Neural cell (in vitro differentiated cells): ENCODE measurements around the gene GPR17. TPM values are rescaled to one million over a fixed set of nuclear protein-coding genes. Genes with fewer than 3 reads are reported as not detected.

Source experiments
- H2AFZ ChIP-seq: fragments of 200-600, 300-800 bp; sonication (generic), shearing (Covaris generic); 2 replicates; pipeline ENCODE4 v1.6.0; 2014; ENCODE audit warnings: low read depth, mild to moderate bottlenecking, antibody characterized with exemption, low read length, moderate library complexity
- H3F3A ChIP-seq: fragments of 200-600 bp; shearing (Covaris generic); 2 replicates; pipeline ENCODE4 v1.6.1; 2016; ENCODE audit warnings: mild to moderate bottlenecking, moderate library complexity, mixed read lengths, antibody characterized with exemption, low read length; ENCODE audit not compliant: insufficient read depth, poor library complexity, severe bottlenecking
- H3K27ac ChIP-seq: fragments of 200-600, 300-800 bp; sonication (generic), shearing (Covaris generic); 2 replicates; pipeline ENCODE4 v1.5.1; 2014; ENCODE audit warnings: mild to moderate bottlenecking, low read length, moderate library complexity
- H3K27me3 ChIP-seq: fragments of 300-800, 200-600 bp; sonication (generic), shearing (Covaris generic); 2 replicates; pipeline ENCODE4 v1.6.0; 2014; ENCODE audit warnings: mild to moderate bottlenecking, low read depth, low read length, moderate library complexity; ENCODE audit not compliant: insufficient read depth
- H3K36me3 ChIP-seq: fragments of 300-800, 200-600 bp; sonication (generic), shearing (Covaris generic); 2 replicates; pipeline ENCODE4 v1.5.1; 2014; ENCODE audit warnings: mild to moderate bottlenecking, antibody characterized with exemption, low read length, moderate library complexity; ENCODE audit not compliant: insufficient read depth
- H3K4me2 ChIP-seq: fragments of 300-800, 200-600 bp; sonication (generic), shearing (Covaris generic); 2 replicates; pipeline ENCODE4 v1.6.0; 2014; ENCODE audit warnings: mild to moderate bottlenecking, low read length
- H3K4me3 ChIP-seq: fragments of 300-800, 200-600 bp; sonication (generic), shearing (Covaris generic); 2 replicates; pipeline ENCODE4 v1.5.1; 2014; ENCODE audit warnings: mild to moderate bottlenecking, low read length, moderate library complexity
- H3K79me2 ChIP-seq: fragments of 200-600 bp; shearing (Covaris generic); replicated peaks from 2 replicates; pipeline ENCODE4 v1.6.0; 2014; ENCODE audit warnings: mild to moderate bottlenecking, low read length, moderate library complexity; ENCODE audit not compliant: insufficient read depth
- H3K9ac ChIP-seq: fragments of 300-800, 200-600 bp; sonication (generic), shearing (Covaris generic); 2 replicates; pipeline ENCODE4 v1.6.1; 2016; ENCODE audit warnings: mild to moderate bottlenecking, low read length, mixed read lengths
- H3K9me2 ChIP-seq: fragments of 200-600 bp; shearing (Covaris generic); 2 replicates; pipeline ENCODE4 v1.6.1; 2016; ENCODE audit warnings: mild to moderate bottlenecking, low read length, mixed read lengths; ENCODE audit not compliant: insufficient read depth
- H3K9me3 ChIP-seq: fragments of 200-600, 300-800 bp; sonication (generic), shearing (Covaris generic); 2 replicates; pipeline ENCODE4 v1.6.1; 2016; ENCODE audit warnings: mild to moderate bottlenecking, mixed run types, low read length, moderate library complexity, mixed read lengths
- H4K20me1 ChIP-seq: fragments of 200-600 bp; shearing (Covaris generic); 2 replicates; pipeline ENCODE4 v1.6.1; 2016; ENCODE audit warnings: mild to moderate bottlenecking, mixed run types; ENCODE audit not compliant: insufficient read depth
- EP300 ChIP-seq: fragments of 450-650 bp; conservative IDR thresholded peaks from 2 replicates; pipeline ENCODE4 v1.6.1; 2014; ENCODE audit warnings: antibody characterized with exemption, mild to moderate bottlenecking, moderate library complexity; ENCODE audit not compliant: poor library complexity, severe bottlenecking
- EZH2 ChIP-seq: fragments of 200-600, 300-800 bp; shearing (Covaris generic), sonication (generic); IDR thresholded peaks from 2 replicates; pipeline ENCODE4 v1.6.1; 2014; ENCODE audit warnings: antibody characterized with exemption, low read length, borderline replicate concordance, mild to moderate bottlenecking; ENCODE audit not compliant: insufficient read depth, poor library complexity, severe bottlenecking
- MXI1 ChIP-seq: fragments of 450-650 bp; conservative IDR thresholded peaks from 2 replicates; pipeline ENCODE4 v1.6.1; 2014; ENCODE audit warnings: antibody characterized with exemption, mild to moderate bottlenecking; ENCODE audit not compliant: poor library complexity, severe bottlenecking
- POLR2AphosphoS5 ChIP-seq: IDR thresholded peaks from 2 replicates; pipeline ENCODE4 v1.6.1; 2012
- RAD21 ChIP-seq: fragments of 450-650 bp; conservative IDR thresholded peaks from 2 replicates; pipeline ENCODE4 v1.6.1; 2014; ENCODE audit warnings: antibody characterized with exemption, mild to moderate bottlenecking, moderate library complexity
- SMC3 ChIP-seq: fragments of 450-650 bp; conservative IDR thresholded peaks from 2 replicates; pipeline ENCODE4 v1.6.1; 2014; ENCODE audit warnings: antibody characterized with exemption, mild to moderate bottlenecking, moderate library complexity; ENCODE audit not compliant: poor library complexity
- TAF1 ChIP-seq: IDR thresholded peaks from 2 replicates; pipeline ENCODE4 v1.6.1; 2012; ENCODE audit warnings: low read depth
- polyA plus RNA-seq: library from polyadenylated mRNA; depleted of rRNA; stranded (reverse); fragments of >200 nt; gene quantifications from 2 replicates; pipeline ENCODE4 v1.2.3, GENCODE V29; 2014
- TF ChIP-seq, protein P1 (sequence below): IDR thresholded peaks from 2 replicates; pipeline ENCODE4 v1.6.1; 2012; ENCODE audit warnings: borderline replicate concordance
- TF ChIP-seq, protein P2 (sequence below): fragments of 450-650 bp; IDR thresholded peaks from 2 replicates; pipeline ENCODE4 v1.5.1; 2014; ENCODE audit warnings: antibody characterized with exemption, mild to moderate bottlenecking, moderate library complexity; ENCODE audit not compliant: poor library complexity, severe bottlenecking

Gene GPR17
- polyA plus RNA-seq, 1 donor from 2014 or later, result not detected

DNA sequence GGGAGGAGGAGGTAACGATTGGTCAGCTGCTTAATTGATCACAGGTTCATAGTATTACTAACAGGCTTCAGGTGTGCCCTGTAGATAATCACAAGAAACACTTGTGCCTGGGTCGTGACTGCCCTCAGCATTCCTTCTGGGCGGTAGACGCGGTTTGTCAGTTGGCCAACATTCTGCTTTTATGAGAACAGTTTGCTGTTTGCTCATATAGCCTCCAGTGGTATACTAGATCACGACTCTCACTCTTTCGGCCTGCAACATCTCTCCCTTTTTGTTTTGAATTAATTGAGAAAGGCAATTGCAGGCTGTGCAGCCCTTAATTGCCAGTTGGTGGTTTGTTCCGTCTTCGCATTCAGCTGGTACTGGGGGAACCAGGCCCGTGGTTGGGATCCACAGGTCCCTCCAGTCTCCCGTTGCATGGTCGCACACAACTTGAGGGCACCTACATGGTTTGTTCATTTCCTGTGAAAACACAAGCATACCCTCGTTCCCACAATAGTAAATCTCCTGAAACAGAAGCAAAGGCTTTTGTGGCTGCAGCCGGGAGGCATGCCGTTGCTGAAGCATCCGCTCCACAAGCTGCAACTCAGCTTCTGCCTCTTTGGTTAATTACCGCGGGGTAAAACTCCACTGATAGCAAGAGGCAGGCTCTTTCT is 30.3 kb upstream of the GPR17 start:
- Histone ChIP-seq H3K4me3 (no peak overlapping the region), H3K9me3 (no peaks in the 10 kb centered on the region), H3K79me2 (no peaks in the 10 kb centered on the region), H3K27ac (no peak overlapping the region), H3K27me3 (no peaks in the 10 kb centered on the region), H3K4me2 (no peak overlapping the region), H3F3A (no peaks in the 10 kb centered on the region), H3K9ac (no peak overlapping the region), H4K20me1 (no peaks in the 10 kb centered on the region), H3K9me2 (no peaks in the 10 kb centered on the region), H3K36me3 (no peaks in the 10 kb centered on the region), H2AFZ (no peak overlapping the region)
- TF ChIP-seq, protein P1, sequence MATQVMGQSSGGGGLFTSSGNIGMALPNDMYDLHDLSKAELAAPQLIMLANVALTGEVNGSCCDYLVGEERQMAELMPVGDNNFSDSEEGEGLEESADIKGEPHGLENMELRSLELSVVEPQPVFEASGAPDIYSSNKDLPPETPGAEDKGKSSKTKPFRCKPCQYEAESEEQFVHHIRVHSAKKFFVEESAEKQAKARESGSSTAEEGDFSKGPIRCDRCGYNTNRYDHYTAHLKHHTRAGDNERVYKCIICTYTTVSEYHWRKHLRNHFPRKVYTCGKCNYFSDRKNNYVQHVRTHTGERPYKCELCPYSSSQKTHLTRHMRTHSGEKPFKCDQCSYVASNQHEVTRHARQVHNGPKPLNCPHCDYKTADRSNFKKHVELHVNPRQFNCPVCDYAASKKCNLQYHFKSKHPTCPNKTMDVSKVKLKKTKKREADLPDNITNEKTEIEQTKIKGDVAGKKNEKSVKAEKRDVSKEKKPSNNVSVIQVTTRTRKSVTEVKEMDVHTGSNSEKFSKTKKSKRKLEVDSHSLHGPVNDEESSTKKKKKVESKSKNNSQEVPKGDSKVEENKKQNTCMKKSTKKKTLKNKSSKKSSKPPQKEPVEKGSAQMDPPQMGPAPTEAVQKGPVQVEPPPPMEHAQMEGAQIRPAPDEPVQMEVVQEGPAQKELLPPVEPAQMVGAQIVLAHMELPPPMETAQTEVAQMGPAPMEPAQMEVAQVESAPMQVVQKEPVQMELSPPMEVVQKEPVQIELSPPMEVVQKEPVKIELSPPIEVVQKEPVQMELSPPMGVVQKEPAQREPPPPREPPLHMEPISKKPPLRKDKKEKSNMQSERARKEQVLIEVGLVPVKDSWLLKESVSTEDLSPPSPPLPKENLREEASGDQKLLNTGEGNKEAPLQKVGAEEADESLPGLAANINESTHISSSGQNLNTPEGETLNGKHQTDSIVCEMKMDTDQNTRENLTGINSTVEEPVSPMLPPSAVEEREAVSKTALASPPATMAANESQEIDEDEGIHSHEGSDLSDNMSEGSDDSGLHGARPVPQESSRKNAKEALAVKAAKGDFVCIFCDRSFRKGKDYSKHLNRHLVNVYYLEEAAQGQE, result no peak

DNA sequence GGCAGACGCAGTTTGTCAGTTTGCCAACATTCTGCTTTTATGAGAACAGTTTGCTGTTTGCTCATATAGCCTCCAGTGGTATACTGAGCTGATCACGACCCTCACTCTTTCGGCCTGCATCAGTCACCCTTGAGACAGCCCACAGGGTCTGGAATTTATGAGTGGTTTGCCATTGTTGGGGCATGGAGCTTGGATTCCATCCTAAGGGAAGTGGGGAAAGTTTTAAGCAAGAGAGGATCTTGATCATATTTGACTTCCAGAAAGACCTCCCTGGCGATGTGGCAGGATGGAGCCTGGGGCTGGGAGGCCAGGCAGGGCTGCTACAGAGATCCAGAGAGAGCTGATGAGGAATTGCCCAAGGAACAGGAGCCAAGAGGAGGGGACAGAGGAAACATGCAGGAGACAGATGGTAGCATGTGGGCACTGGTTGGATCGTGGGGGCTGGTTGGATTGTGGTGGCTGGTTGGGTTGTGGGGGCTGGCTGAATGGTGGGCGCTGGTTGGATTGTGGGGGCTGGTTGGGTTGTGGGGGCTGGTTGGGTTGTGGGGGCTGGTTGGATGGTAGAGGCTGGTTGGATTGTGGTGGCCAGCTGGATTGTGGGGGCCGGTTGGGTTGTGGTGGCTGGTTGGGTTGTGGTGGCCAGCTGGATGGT is 27.3 kb upstream of the GPR17 start:
- no peaks in the 10 kb centered on the region for H3K9me2 ChIP-seq
- no peaks in the 10 kb centered on the region for H3F3A ChIP-seq
- TF ChIP-seq TAF1 (no peak), EP300 (no peak), RAD21 (no peak), POLR2AphosphoS5 (no peak), MXI1 (no peak), SMC3 (no peak), EZH2 (no peak)
- TF ChIP-seq, protein P1, result no peak
- TF ChIP-seq, protein P2, sequence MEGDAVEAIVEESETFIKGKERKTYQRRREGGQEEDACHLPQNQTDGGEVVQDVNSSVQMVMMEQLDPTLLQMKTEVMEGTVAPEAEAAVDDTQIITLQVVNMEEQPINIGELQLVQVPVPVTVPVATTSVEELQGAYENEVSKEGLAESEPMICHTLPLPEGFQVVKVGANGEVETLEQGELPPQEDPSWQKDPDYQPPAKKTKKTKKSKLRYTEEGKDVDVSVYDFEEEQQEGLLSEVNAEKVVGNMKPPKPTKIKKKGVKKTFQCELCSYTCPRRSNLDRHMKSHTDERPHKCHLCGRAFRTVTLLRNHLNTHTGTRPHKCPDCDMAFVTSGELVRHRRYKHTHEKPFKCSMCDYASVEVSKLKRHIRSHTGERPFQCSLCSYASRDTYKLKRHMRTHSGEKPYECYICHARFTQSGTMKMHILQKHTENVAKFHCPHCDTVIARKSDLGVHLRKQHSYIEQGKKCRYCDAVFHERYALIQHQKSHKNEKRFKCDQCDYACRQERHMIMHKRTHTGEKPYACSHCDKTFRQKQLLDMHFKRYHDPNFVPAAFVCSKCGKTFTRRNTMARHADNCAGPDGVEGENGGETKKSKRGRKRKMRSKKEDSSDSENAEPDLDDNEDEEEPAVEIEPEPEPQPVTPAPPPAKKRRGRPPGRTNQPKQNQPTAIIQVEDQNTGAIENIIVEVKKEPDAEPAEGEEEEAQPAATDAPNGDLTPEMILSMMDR, result no peak
- H3K4me2 ChIP-seq, result no peak overlapping the region
- H3K27me3 ChIP-seq, result no peaks in the 10 kb centered on the region
- H3K9ac ChIP-seq, result no peak overlapping the region
- no peaks in the 10 kb centered on the region for H3K79me2 ChIP-seq
- no peak overlapping the region for H3K27ac ChIP-seq
- no peaks in the 10 kb centered on the region for H3K9me3 ChIP-seq
- H3K4me3 ChIP-seq, result no peak overlapping the region
- no peak overlapping the region for H2AFZ ChIP-seq
- H3K36me3 ChIP-seq, result no peaks in the 10 kb centered on the region
- no peaks in the 10 kb centered on the region for H4K20me1 ChIP-seq
